CD14-positive monocyte (primary cell): Measurements from ENCODE around the gene DNAJC28. TPM values are rescaled to one million over a fixed set of nuclear protein-coding genes. Genes with fewer than 3 reads are reported as not detected.

Experiments
- DNase-seq, 3 donors: peaks; one replicate each; pipeline ENCODE4 v3.0.0-alpha.2; 2011 to 2022
- H2AFZ ChIP-seq: 2 replicates; pipeline ENCODE4 v1.6.0; 2012; ENCODE audit warnings: mild to moderate bottlenecking, low read depth, low read length, inconsistent platforms; ENCODE audit not compliant: insufficient read depth, poor library complexity, severe bottlenecking
- H3K27ac ChIP-seq, 2 donors: 1 replicate in 1 of 2; 2 replicates in 1 of 2; pipeline ENCODE4 v1.5.1; 2012 to 2013; ENCODE audit warnings: low read length in 2 of 2, control low read depth in 1 of 2, inconsistent platforms in 1 of 2, low read depth in 1 of 2, mild to moderate bottlenecking in 1 of 2
- H3K27me3 ChIP-seq, 2 donors: one replicate each; pipeline versions ENCODE4 v1.6.0 to v1.6.1; 2011 to 2013; ENCODE audit warnings: low read length in 2 of 2; ENCODE audit not compliant: control insufficient read depth in 2 of 2, insufficient read depth in 2 of 2
- H3K36me3 ChIP-seq, 2 donors: replicated peaks in 1 of 2; 1 replicate in 1 of 2; 2 replicates in 1 of 2; pipeline versions ENCODE4 v1.5.1 to v1.6.1; 2012 to 2013; ENCODE audit warnings: low read length in 2 of 2, control low read depth in 1 of 2, inconsistent platforms in 1 of 2, mild to moderate bottlenecking in 1 of 2; ENCODE audit not compliant: insufficient read depth in 2 of 2, control insufficient read depth in 1 of 2
- H3K4me1 ChIP-seq, 2 donors: 1 replicate in 1 of 2; 2 replicates in 1 of 2; pipeline versions ENCODE4 v1.5.1 to v1.6.1; 2012 to 2013; ENCODE audit warnings: low read length in 2 of 2, control low read depth in 1 of 2, inconsistent platforms in 1 of 2, mild to moderate bottlenecking in 1 of 2, moderate library complexity in 1 of 2; ENCODE audit not compliant: insufficient read depth in 2 of 2, control insufficient read depth in 1 of 2
- H3K4me2 ChIP-seq: replicated peaks from 2 replicates; pipeline ENCODE3; 2012; ENCODE audit warnings: low read length, moderate library complexity, mild to moderate bottlenecking; ENCODE audit not compliant: poor library complexity, severe bottlenecking; ENCODE audit errors: extremely low read depth
- H3K4me3 ChIP-seq, 3 experiments: fragments of 200-600 bp in 1 of 3; sonication (generic) in 1 of 3; replicated peaks in 1 of 3; 1 replicate in 2 of 3; 2 replicates in 1 of 3; pipeline ENCODE4 v1.5.1; 2011 to 2013; ENCODE audit warnings: low read length in 3 of 3, mild to moderate bottlenecking in 3 of 3, control low read depth in 2 of 3, low read depth in 2 of 3, inconsistent platforms in 1 of 3, moderate library complexity in 1 of 3
- H3K79me2 ChIP-seq: 2 replicates; pipeline ENCODE4 v1.6.0; 2012; ENCODE audit warnings: mild to moderate bottlenecking, control low read depth, inconsistent platforms, low read length, moderate library complexity; ENCODE audit not compliant: insufficient read depth
- H3K9ac ChIP-seq: 2 replicates; pipeline ENCODE4 v1.6.0; 2017; ENCODE audit warnings: low read length, mild to moderate bottlenecking; ENCODE audit not compliant: insufficient read depth, poor library complexity, severe bottlenecking
- H3K9me3 ChIP-seq, 2 donors: replicated peaks in 1 of 2; 1 replicate in 1 of 2; 2 replicates in 1 of 2; pipeline versions ENCODE4 v1.5.1 to v1.6.1; 2012 to 2013; ENCODE audit warnings: low read length in 2 of 2, control low read depth in 1 of 2; ENCODE audit not compliant: control insufficient read depth in 1 of 2, insufficient read depth in 1 of 2
- H4K20me1 ChIP-seq: 2 replicates; pipeline ENCODE4 v1.6.0; 2012; ENCODE audit warnings: mild to moderate bottlenecking, low read length, control low read depth, moderate library complexity; ENCODE audit not compliant: insufficient read depth
- H3K27ac Mint-ChIP-seq, 7 donors: one replicate each; pipeline ENCODE4 v1.8.0; 2020; ENCODE audit warnings: mild to moderate bottlenecking in 7 of 7, mixed read lengths in 7 of 7, moderate library complexity in 6 of 7, inconsistent platforms in 2 of 7
- H3K27me3 Mint-ChIP-seq, 3 donors: one replicate each; pipeline ENCODE4 v1.8.0; 2021 to 2022; ENCODE audit warnings: low read depth in 3 of 3, mild to moderate bottlenecking in 3 of 3, mixed read lengths in 3 of 3, moderate library complexity in 3 of 3, inconsistent platforms in 1 of 3
- H3K36me3 Mint-ChIP-seq, 2 donors: one replicate each; pipeline ENCODE4 v1.8.0; 2020; ENCODE audit warnings: mixed read lengths in 2 of 2, inconsistent platforms in 1 of 2, mild to moderate bottlenecking in 1 of 2
- H3K4me1 Mint-ChIP-seq: one replicate; pipeline ENCODE4 v1.8.0; 2020; ENCODE audit warnings: mild to moderate bottlenecking, mixed read lengths
- H3K4me3 Mint-ChIP-seq, 2 donors: one replicate each; pipeline ENCODE4 v1.8.0; 2020; ENCODE audit warnings: mild to moderate bottlenecking in 2 of 2, mixed read lengths in 2 of 2, moderate library complexity in 1 of 2
- H3K9me3 Mint-ChIP-seq, 7 donors: one replicate each; pipeline ENCODE4 v1.8.0; 2020 to 2022; ENCODE audit warnings: mixed read lengths in 7 of 7, mild to moderate bottlenecking in 6 of 7, moderate library complexity in 6 of 7, inconsistent platforms in 2 of 7
- WGBS: methylation state at CpG from one replicate; pipeline ENCODE4 v1.1.5; 2013; ENCODE audit warnings: missing lambda C conversion rate; ENCODE audit not compliant: insufficient coverage; 5-methylcytosine and 5-hydroxymethylcytosine counted together
- intact Hi-C, 2 donors: fragments of 100-400 bp; cut with micrococcal nuclease; formaldehyde crosslinking; loops; one replicate each; pipeline versions ENCODE4 v1.15.0 to v1.15.1; 2023
- polyA plus RNA-seq, 3 donors: library from polyadenylated mRNA; depleted of rRNA in 1 of 3; unstranded in 2 of 3; stranded (reverse) in 1 of 3; fragments of 300-500 nt in 2 of 3; fragments of >200 nt in 1 of 3; fragmentation: Illumina TruSeq in 2 of 3; gene quantifications; 1 replicate in 2 of 3; 2 replicates in 1 of 3; pipeline ENCODE4 v1.2.3, GENCODE V29; 2012 to 2021
- TF ChIP-seq, protein P1 (sequence below): fragments of 200-600 bp; IDR thresholded peaks from one replicate; pipeline ENCODE4 v1.8.0; 2022; ENCODE audit warnings: antibody characterized with exemption, mild to moderate bottlenecking

DNAJC28 gene
- polyA plus RNA-seq, 3 donors, result 0.21 to 1.1 (median 0.26) TPM

DNA sequence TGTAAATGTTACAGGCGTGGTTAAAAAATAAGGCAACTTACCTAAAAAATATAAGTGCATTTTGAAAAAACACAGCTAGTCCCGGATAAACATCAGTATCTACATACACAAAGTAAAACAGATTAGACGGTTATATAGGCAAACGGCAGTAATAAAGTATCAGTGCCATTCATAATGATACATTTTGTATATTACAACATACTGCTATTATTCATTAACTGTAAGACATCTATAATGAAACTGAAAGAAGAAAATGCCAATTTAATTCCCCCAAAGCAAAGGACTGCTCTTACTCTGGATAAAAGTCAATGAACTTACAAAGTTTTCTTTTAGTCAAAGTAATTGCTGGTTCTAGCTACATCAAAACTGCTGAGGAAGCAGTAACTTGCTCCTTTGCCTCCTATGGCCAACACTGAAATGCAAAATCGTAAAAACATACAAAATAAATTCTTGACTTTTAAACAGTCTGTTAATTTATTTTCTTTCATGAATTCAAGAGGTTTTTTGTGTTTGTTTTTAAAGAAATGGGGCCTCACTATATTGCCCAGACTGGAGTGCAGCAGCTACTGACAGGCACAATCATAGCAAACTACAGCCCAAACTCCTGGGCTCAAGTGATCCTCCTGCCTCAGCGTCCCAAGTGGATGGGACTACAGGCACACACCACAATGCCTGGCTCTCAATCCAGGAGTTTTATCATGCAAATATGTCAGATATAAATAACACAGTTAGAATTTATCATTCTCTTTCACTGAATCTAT lies 35.6 kb downstream of the DNAJC28 start:
- H3K9me3 Mint-ChIP-seq, result no peaks in the 10 kb centered on the region
- H2AFZ ChIP-seq, result no peak overlapping the region
- H3K4me3 ChIP-seq, result no peak overlapping the region
- no peaks in the 10 kb centered on the region for H4K20me1 ChIP-seq
- no peak for DNase-seq
- no peaks in the 10 kb centered on the region for H3K27me3 Mint-ChIP-seq
- H3K9me3 ChIP-seq, result no peaks in the 10 kb centered on the region
- no peaks in the 10 kb centered on the region for H3K27me3 ChIP-seq
- H3K36me3 Mint-ChIP-seq, result peaks cover 49 to 52% of the 10 kb centered on the region in 2 donors
- no peak overlapping the region for H3K4me3 Mint-ChIP-seq
- H3K4me1 ChIP-seq, result no peaks in the 10 kb centered on the region
- intact Hi-C loops, result no loop called here
- peaks cover 23 to 78% of the 10 kb centered on the region in 2 donors for H3K36me3 ChIP-seq
- 100% methylated on average over 1 of the region's 6 CpGs for WGBS
- no peaks in the 10 kb centered on the region for H3K4me1 Mint-ChIP-seq
- H3K4me2 ChIP-seq, result no peak overlapping the region
- TF ChIP-seq, protein P1, sequence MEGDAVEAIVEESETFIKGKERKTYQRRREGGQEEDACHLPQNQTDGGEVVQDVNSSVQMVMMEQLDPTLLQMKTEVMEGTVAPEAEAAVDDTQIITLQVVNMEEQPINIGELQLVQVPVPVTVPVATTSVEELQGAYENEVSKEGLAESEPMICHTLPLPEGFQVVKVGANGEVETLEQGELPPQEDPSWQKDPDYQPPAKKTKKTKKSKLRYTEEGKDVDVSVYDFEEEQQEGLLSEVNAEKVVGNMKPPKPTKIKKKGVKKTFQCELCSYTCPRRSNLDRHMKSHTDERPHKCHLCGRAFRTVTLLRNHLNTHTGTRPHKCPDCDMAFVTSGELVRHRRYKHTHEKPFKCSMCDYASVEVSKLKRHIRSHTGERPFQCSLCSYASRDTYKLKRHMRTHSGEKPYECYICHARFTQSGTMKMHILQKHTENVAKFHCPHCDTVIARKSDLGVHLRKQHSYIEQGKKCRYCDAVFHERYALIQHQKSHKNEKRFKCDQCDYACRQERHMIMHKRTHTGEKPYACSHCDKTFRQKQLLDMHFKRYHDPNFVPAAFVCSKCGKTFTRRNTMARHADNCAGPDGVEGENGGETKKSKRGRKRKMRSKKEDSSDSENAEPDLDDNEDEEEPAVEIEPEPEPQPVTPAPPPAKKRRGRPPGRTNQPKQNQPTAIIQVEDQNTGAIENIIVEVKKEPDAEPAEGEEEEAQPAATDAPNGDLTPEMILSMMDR, result no peak
- no peak overlapping the region for H3K9ac ChIP-seq
- no peak overlapping the region for H3K27ac ChIP-seq
- no peak overlapping the region for H3K27ac Mint-ChIP-seq
- no peaks in the 10 kb centered on the region for H3K79me2 ChIP-seq

DNA sequence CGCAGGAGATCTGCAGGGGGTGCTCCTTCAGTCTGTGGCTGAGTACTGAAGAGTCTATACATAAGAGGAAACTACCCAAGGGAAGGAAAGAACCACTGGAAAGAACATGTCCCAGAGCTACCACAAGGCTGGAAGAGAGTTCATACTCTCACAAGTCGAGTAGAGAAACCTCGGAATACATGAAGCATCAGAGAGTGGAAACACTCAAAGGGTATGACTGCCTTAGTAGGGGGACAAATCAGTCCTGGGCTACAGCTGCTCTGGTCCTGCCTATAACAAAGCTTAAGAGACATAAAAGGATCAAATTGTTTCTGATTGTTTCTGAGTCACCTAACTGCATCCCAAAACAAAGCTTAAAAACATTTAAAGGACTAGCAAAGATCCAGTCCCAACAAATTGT lies 39.2 kb downstream of the DNAJC28 start:
- Mint-ChIP-seq H3K4me3 (no peak overlapping the region), H3K27ac (no peak overlapping the region), H3K4me1 (no peaks in the 10 kb centered on the region), H3K27me3 (no peaks in the 10 kb centered on the region), H3K9me3 (no peaks in the 10 kb centered on the region), H3K36me3 (peaks cover 37 to 42% of the 10 kb centered on the region in 2 donors)
- H3K27me3 ChIP-seq, result no peaks in the 10 kb centered on the region
- H3K9ac ChIP-seq, result no peak overlapping the region
- H3K4me3 ChIP-seq, result no peak overlapping the region
- no peak overlapping the region for H3K4me2 ChIP-seq
- H3K4me1 ChIP-seq, result no peaks in the 10 kb centered on the region
- no CpG with 5 or more reads among the region's 3 CpGs for WGBS
- H3K27ac ChIP-seq, result no peak overlapping the region
- no peaks in the 10 kb centered on the region for H4K20me1 ChIP-seq
- no peak overlapping the region for H2AFZ ChIP-seq
- no peaks in the 10 kb centered on the region for H3K79me2 ChIP-seq
- DNase-seq, result no peak
- peaks cover 14 to 63% of the 10 kb centered on the region in 2 donors for H3K36me3 ChIP-seq
- intact Hi-C loops, result no loop called here
- TF ChIP-seq, protein P1, result no peak
- no peaks in the 10 kb centered on the region for H3K9me3 ChIP-seq
